HT-29 (cell line): Measurements from ENCODE around the gene KIAA1671. TPM values are rescaled to one million over a fixed set of nuclear protein-coding genes. Genes with fewer than 3 reads are reported as not detected.

Experiments
- DNase-seq: peaks from one replicate; pipeline ENCODE4 v3.0.0-alpha.2; 2015; ENCODE audit warnings: low spot score
- total RNA-seq: library from RNA; depleted of rRNA; stranded (reverse); fragments of >200 nt; shearing (Covaris generic); gene quantifications from 2 replicates; pipeline ENCODE4 v1.2.3, GENCODE V29; 2014

KIAA1671 gene
- total RNA-seq, 1 experiment from 2014 or later, result 11.2 TPM

- DNase-seq, result peak; percentile 19
Measured at GRCh38 chr22:25112538-25113253, 160.2 kb downstream of the KIAA1671 start.

DNA sequence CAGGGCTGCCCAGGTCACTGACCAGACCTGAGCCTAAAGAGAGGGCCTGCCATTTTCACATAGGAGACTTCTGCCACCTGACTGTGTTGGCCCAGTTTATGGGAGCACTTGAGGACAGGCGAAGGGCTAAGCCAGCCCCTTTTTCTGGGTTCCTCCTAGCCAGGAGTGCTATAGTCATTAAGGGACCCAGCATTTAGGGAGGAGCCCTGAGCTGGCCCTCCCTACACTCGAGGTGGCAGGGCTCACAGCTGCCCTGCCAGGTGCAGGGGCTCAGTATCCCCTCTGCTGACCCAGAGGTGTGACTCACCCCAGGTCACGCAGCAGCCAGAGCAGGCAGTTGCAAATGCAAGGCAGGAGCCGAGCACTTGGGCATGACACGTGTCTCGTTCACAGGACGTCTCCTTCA is 160.8 kb downstream of the KIAA1671 start:
- peak; percentile 32 for DNase-seq

GRCh38 chr22:25114369-25115362 is 162.2 kb downstream of the KIAA1671 start:
- DNase-seq, result no peak

DNA sequence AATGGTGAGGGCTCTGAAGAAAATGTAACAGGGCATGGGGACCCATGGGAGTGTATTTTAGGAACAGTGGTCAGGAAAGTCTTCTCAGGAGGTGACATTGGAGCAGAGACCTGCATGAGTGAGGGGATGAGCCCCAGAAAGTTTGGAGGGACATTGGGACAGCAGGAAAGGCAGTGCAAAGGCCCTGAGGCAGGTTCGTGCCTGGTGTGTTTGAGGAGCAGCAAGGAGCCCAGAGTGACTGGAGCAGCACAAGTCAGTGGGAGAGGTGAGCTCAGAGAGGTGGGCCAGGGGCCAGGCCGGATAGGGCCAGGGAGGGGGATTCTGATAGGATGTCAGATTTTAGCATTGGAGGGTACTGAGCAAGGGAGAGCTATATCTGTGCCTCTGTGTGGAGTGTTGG is 167.1 kb downstream of the KIAA1671 start:
- DNase-seq, result no peak

DNA sequence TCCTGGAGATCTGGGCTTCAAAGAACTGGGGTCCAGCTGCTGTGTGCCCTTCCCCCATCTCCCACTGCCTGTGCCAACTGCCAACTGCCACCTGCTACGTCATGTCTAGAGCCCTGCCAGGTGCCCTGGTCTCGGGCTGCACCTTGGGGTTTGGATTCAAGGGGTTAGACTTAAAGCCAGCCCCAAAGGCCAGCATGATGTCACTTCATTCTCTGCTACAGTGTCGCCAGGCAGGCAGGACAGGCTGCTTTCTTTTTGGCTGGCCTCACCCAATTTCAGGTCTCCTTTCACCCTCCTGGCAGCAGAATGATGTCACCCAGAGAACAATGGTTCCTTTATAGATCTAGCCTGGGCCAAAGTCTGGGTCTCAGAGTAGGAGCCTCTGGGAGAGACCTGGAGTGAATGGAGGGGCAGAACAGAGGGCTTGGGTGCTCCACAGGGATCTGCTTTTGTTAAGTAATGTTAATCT is 167.6 kb downstream of the KIAA1671 start:
- peak; percentile 78 for DNase-seq

GRCh38 chr22:25120761-25121212 is 168.3 kb downstream of the KIAA1671 start:
- peak; percentile 63 for DNase-seq

DNA sequence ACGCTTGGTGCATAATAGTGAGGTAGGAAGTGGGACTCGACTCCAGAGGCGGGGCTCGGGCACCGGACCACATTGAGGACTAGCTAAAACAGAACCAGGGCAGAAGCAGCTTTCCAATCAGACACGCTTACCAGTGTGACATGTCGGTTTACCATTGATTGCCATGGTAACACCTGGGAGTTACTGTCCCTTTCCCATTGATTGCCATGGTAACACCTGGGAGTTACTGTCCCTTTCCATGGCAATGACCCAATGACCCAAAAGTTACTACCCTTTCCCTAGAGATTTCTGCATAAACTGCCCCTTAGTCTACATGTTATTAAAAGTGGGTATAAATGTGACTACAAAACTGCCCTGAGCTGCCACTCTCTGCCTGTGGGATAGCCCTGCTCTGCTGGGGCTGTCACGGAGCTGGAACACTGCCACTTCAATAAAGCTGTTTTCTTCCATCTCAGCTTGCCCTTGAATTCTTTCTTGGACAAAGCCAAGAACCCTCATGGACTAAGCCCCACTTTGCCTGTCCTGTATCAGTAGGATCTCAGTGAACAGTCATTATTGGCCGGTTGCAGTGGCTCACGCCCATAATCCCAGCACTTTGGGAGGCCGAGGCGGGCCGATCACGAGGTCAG is 169.7 kb downstream of the KIAA1671 start:
- DNase-seq, result no peak

- DNase-seq, result no peak
Measured at GRCh38 chr22:25123677-25124076, 171.2 kb downstream of the KIAA1671 start.

DNA sequence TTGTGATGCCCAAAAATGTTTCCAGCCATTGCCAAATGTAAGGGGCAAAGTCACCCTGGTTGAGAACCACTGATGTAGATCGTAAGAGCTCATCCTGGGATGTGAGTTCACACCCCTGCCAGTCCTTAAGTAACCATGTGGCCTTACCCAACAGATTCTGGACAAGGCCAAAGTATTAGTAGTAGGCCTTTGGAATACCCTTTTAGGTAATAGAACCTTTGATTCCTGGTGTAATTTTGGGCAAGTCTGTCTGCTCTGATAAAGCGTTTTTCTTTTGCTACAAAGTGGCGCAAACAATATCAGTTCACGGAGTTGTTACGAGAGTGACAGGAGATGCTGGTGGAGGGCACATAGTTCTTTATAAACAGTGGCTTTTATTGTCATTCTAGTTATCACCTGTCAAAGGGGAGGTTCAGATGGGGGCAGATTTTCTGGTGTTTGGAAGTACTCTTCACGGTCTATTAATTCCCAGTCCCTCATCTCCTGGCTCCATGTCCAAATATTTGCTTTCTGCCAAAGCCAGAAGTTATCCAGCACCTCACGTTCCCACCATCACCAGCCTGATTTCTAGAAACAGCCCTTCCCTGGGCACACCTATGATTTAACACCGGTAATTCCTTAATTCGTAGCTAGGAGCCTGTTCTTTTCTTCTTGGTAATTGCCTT is 173.3 kb downstream of the KIAA1671 start:
- DNase-seq, result no peak

- no peak for DNase-seq
Measured at GRCh38 chr22:25126510-25126909, 174.0 kb downstream of the KIAA1671 start.

GRCh38 chr22:25127318-25127717 is 174.8 kb downstream of the KIAA1671 start:
- DNase-seq, result no peak

- no peak for DNase-seq
Measured at GRCh38 chr22:25130462-25130861, 177.9 kb downstream of the KIAA1671 start.

DNA sequence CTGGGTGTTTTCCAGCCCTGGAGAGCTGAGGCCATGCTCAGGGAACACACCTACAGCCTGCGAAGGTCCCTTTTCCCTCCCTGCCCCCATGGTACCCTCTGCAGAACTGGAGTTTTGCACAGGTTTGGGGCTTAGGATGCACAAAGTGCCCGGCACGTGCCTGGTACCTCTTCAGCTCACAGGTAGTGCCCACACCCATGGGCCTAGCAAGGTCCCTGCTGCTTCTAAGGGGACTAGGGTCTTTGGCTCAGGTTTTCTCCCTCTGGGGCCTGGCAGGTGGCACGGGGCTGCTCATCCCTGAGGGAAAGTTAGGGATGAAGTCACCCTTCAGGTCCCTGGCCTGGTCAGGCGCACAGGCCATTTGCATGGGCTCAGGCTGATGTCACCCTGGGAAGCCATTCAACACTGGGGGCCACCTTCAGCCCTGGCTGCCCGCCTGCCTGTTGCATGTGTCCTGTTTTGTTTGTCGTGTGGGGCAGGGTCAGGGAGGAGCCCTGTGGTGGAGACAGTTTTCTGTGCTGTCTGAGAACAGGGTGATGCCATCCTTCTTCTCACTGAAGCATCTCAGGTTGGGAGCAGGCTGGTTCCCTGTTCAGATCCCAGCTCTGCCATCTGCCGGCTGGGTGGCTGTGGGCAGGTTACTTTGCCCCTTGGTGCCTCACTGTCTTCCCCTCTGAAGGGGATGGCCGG is 178.8 kb downstream of the KIAA1671 start:
- no peak for DNase-seq

DNA sequence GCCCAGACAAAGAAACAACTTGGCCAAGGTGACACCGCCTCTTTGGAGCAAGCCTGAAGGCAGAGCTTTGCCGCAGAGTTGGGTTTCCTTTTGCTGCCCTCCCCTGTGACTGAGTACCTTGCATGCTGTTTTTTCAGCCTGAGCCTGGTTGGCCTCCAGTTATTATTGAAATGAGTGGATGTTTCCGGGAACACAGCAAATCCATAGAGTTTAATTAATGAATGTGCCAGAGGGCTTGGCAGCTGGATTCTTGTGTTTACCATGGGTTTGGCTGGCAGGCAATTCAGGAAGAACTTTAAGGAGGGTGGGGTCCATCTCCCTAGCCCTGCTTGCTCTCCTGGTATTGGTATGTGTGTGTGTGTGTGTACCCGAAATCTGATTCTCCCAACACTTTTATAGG is 181.5 kb downstream of the KIAA1671 start:
- peak; percentile 8 for DNase-seq

GRCh38 chr22:25134451-25134850 is 181.9 kb downstream of the KIAA1671 start:
- no peak for DNase-seq

- no peak for DNase-seq
Measured at GRCh38 chr22:25136953-25137576, 184.5 kb downstream of the KIAA1671 start.

GRCh38 chr22:25137577-25138525 is 185.3 kb downstream of the KIAA1671 start:
- DNase-seq, result no peak

DNA sequence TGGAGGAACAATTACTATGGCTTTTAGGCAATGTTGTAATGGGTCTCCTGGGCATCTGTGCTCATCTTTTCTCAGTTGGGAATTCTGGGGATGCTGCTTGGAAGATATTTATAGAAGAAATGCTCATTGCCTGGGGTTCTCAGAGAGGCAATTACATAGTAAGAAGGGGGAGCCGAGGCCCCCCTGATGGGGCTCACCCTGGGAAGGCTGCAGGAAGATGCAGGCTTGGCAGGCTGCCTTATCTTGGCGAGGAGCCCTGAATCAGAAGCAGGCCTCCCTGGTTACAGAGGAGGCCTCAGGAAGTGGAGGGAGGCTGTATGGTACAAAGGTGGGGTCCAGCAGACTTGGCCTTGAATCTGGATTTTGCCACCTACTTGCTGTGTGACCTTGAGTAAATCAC is 186.5 kb downstream of the KIAA1671 start:
- DNase-seq, result no peak

DNA sequence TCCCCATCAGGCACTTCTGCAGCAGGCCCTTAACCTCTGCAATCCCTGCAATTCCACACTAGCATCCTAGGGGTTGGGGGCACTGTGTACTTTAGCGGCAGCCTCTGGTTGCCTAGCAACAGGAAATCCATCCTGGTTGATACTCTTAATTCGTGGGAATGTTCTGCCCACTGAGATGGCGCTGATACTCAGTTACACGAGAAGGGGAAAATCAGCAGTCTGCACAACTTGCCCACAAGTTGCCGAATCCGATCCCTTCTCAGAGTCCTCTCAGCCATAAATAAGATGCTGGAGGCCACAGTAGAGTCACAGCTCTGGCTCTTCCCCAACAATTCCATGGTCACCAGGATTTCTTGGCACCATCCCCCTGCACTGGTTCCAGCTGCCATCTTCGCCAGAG is 189.6 kb downstream of the KIAA1671 start:
- DNase-seq, result no peak
